ENCODE results near the gene MRPS23. TPM values are rescaled to one million over a fixed set of nuclear protein-coding genes. Genes with fewer than 3 reads are reported as not detected.
A peak's percentile ranks its signal among the peaks of the same experiment; 100 is the strongest.

The MRPS23 gene
- total and polyA plus RNA-seq, 2 of the 13 experiments (the other 11 are each of a cell fraction or from before 2014, with no cell fraction given), result 63.2 to 181 TPM

- peak; percentile 76 for TF ChIP-seq ARID5B (CRISPR knock-in tag; IDR thresholded peaks at IDR 0.05)
- TF ChIP-seq MEIS1 (CRISPR knock-in tag; IDR thresholded peaks at IDR 0.05; ENCODE audit: borderline replicate concordance), result peak; percentile 94
- no peak; the same call in 1 of the 2 replicates for TF ChIP-seq DR1 (CRISPR knock-in tag; IDR thresholded peaks at IDR 0.05)
- TF ChIP-seq ADNP (CRISPR knock-in tag; IDR thresholded peaks at IDR 0.05), result no peak
- TF ChIP-seq PHF20 (CRISPR knock-in tag; IDR thresholded peaks at IDR 0.05), result peak; percentile 54; the same call in 1 of the 2 replicates
- TF ChIP-seq ISX (CRISPR knock-in tag; conservative IDR thresholded peaks at IDR 0.05), result peak; percentile 45; the same call in 1 of the 2 replicates
- 0 out of 2 replicates have a peak, but pooled peaks have one; percentile 58 for TF ChIP-seq AHR (CRISPR knock-in tag; IDR thresholded peaks at IDR 0.05)
- TF ChIP-seq MIER2 (CRISPR knock-in tag; IDR thresholded peaks at IDR 0.05), result no peak
- TF ChIP-seq ZNF317 (CRISPR knock-in tag; IDR thresholded peaks at IDR 0.05), result no peak; the same call in 1 of the 2 replicates
- TF ChIP-seq ZNF775 (CRISPR knock-in tag; IDR thresholded peaks at IDR 0.05; ENCODE audit: borderline replicate concordance), result peak; percentile 61; the same call in 1 of the 2 replicates
- TF ChIP-seq ZNF292 (CRISPR knock-in tag; IDR thresholded peaks at IDR 0.05; ENCODE audit: borderline replicate concordance, low read depth), result peak; percentile 65
- TF ChIP-seq POLR2G (IDR thresholded peaks at IDR 0.05; ENCODE audit: low read depth, low read length), result peak; percentile 80
- TF ChIP-seq HDAC2 (CRISPR knock-in tag; IDR thresholded peaks at IDR 0.05), result peak; percentile 74; the same call in 1 of the 2 replicates
- no peak for TF ChIP-seq EZH2 (conservative IDR thresholded peaks at IDR 0.05; ENCODE audit: low read depth, low read length)
- TF ChIP-seq, protein P1, sequence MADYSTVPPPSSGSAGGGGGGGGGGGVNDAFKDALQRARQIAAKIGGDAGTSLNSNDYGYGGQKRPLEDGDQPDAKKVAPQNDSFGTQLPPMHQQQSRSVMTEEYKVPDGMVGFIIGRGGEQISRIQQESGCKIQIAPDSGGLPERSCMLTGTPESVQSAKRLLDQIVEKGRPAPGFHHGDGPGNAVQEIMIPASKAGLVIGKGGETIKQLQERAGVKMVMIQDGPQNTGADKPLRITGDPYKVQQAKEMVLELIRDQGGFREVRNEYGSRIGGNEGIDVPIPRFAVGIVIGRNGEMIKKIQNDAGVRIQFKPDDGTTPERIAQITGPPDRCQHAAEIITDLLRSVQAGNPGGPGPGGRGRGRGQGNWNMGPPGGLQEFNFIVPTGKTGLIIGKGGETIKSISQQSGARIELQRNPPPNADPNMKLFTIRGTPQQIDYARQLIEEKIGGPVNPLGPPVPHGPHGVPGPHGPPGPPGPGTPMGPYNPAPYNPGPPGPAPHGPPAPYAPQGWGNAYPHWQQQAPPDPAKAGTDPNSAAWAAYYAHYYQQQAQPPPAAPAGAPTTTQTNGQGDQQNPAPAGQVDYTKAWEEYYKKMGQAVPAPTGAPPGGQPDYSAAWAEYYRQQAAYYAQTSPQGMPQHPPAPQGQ (CRISPR knock-in tag; IDR thresholded peaks at IDR 0.05; ENCODE audit: borderline replicate concordance), result no peak
- peak; percentile 69 for TF ChIP-seq SPEN (CRISPR knock-in tag; IDR thresholded peaks at IDR 0.05; ENCODE audit: low read depth)
- peak; percentile 52; the same call in 1 of the 2 replicates for TF ChIP-seq THAP11 (CRISPR knock-in tag; IDR thresholded peaks at IDR 0.05)
- TF ChIP-seq ZNF414 (CRISPR knock-in tag; IDR thresholded peaks at IDR 0.05), result peak; percentile 86; the same call in 1 of the 2 replicates
- peak; percentile 90 for TF ChIP-seq ZFX (CRISPR knock-in tag; IDR thresholded peaks at IDR 0.05; ENCODE audit: low read depth)
- peak; percentile 61; the same call in 1 of the 2 replicates for TF ChIP-seq MEF2D (CRISPR knock-in tag; IDR thresholded peaks at IDR 0.05)
- TF ChIP-seq ATAD3A (CRISPR knock-in tag; IDR thresholded peaks at IDR 0.05), result no peak
- TF ChIP-seq SCMH1 (CRISPR knock-in tag; IDR thresholded peaks at IDR 0.05; ENCODE audit: borderline replicate concordance), result no peak
- TF ChIP-seq NFIB (CRISPR knock-in tag; IDR thresholded peaks at IDR 0.05; ENCODE audit: borderline replicate concordance), result no peak
- no peak for TF ChIP-seq JUNB (CRISPR knock-in tag; IDR thresholded peaks at IDR 0.05; ENCODE audit: borderline replicate concordance)
Observed at GRCh38 chr17:57861790-57862693, 12.2 kb upstream of the MRPS23 start (continued).

Measured in HepG2 (cell line).